Inflammatory macrophage treated with lipopolysaccharide for 4 hours (primary cell): ENCODE data around the gene FBP2.

Experiments used
- DNase-seq: peaks from one replicate; pipeline ENCODE4 v3.0.0-alpha.2; 2020

Gene FBP2

DNA sequence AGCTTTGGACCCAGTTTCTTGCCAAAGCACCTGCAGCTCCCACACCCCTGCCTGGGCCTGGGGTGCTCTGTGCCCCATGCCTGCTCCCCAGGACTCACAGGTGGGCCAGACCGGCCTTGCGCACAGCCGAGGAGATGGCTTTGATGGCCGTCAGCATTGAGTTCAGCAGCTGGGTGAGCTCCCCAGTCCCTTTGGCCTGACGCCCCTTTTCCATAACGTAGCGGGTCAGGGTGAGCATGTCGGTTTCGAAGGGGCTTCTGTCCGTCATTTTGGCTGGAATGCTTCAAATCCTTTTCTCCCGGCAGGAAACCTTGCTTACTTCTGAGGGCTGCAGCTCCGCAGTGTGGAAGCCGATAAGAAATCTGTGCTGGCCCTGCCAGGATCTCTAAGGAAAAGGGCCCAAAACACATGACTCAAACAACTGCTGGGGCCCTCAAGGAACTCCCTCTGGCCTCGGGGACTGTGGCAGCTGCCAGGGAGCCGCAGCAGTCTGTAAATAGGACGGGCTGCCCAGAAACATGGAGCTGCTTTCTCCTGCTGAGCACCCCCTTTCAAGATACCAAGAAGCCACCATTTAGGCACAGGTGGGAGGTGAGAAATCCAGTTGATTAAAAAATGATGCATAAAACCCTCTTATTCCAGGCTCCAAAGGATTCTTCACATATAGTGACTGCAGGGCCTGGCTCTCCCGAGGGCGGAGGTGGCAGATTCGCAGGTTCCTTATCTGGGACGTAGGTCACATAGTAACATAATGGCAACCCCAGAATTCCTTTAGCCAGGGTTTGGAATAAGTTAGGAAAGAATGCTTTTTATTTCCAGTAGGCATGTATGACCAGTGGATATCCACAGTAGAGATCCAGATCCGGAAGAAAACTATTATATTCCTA is at the start of gene FBP2:
Gene FBP2 (minus strand): TSS at position 366 of the 887 bp plus-strand sequence. CDS start 98 bp downstream, at position 268.
- DNase-seq: no peak

DNA sequence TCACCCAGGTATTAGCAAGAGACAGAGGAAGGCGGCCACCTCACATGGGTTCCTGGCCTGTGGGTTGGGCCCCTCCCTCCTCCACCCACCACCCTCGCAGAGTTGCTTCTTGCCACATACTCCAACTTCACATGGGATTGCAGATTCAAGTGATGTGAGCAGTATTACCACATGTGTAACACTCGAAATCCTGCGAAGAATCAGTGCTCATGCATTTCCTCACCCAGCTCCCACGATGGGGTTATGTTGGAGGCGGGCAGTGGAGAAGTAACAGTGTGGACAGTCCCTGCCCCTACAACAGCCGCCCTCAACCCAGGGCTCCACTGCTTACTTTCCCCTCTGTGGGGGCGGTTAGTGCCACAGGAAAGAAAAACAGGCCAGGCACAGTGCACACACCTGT is 49.6 kb upstream of the FBP2 start:
- peak; percentile 97 for DNase-seq

DNA sequence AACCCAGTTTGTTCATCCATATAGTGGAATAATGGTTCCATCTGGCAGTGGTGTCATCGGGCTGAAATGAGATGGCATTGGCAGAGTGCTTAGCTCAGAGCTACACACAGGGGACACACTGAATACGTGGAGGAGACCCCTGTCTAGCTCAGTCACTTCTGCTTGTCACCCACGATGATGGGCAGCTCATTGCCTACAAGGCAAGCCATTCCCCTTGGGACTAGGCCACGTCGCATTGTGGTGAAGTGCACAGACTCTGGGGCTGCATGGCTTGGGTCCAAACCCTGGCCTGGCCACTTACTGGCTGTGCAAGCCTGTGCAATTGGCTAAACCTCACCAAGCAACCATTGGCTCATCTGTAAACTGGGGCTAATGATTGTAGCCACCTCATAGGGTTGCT is 48.9 kb upstream of the FBP2 start:
- DNase-seq: no peak

- no peak for DNase-seq
These were observed 46.4 kb upstream of the FBP2 start for GRCh38 chr9:94639999-94640376.

- peak; percentile 92 for DNase-seq
These were observed 45.7 kb upstream of the FBP2 start, which contains the start of gene FBP1 for GRCh38 chr9:94639061-94639998. Gene FBP1 (minus strand): TSS chr9:94639518. CDS start chr9:94639310, 208 bp downstream.

GRCh38 chr9:94638335-94639060 is 44.9 kb upstream of the FBP2 start:
- DNase-seq: peak; percentile 39

GRCh38 chr9:94632737-94633136 is 39.1 kb upstream of the FBP2 start:
- DNase-seq: no peak

GRCh38 chr9:94631599-94631998 is 38.0 kb upstream of the FBP2 start:
- no peak for DNase-seq

- no peak for DNase-seq
These were observed 37.2 kb upstream of the FBP2 start for GRCh38 chr9:94630833-94631232.

DNA sequence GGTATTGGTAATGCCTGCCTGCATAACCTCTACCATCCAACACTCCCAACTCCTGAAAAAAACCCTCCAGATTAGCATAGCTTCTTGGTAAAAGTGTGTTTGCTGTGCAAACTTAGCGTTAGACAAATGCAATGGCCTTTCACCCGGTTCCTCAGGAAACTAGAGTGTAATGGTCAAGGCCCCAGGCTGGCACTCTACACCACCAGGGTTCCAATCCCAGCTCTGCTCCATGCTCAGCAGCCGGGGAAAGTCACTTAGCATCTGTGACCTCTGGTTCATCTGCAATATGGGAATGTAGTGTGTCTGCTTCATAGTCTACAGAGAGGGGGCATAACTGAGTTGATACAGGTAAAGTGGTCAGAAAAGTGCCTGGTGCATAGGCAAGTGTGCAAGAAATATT is 36.7 kb upstream of the FBP2 start:
- no peak for DNase-seq

DNA sequence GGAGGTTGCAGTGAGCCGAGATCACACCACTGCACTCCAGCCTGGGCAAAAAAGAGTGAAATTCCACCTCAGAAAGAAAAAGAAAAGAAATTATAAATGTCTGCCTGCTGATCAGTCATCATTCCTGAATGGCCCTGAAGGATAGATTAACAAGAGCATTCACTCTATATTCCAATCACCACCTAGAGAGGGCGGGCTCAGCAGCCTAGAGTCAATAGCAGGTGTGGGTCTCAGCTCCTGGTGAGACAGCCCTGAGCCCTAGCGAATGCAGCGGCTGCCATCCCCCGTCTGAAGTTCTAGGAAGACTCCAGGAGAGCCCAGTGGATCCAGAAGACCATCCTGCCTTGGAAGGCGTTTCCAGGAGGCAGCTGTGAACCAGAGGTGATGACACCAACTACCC is 33.7 kb upstream of the FBP2 start:
- DNase-seq: no peak

GRCh38 chr9:94625835-94626234 is 32.2 kb upstream of the FBP2 start:
- DNase-seq: no peak

GRCh38 chr9:94624629-94625028 is 31.0 kb upstream of the FBP2 start:
- no peak for DNase-seq

GRCh38 chr9:94623253-94623652 is 29.6 kb upstream of the FBP2 start:
- DNase-seq: peak; percentile 73

- no peak for DNase-seq
These were observed 28.6 kb upstream of the FBP2 start for GRCh38 chr9:94622087-94622800.

- no peak for DNase-seq
These were observed 25.4 kb upstream of the FBP2 start for GRCh38 chr9:94619026-94619425.

DNA sequence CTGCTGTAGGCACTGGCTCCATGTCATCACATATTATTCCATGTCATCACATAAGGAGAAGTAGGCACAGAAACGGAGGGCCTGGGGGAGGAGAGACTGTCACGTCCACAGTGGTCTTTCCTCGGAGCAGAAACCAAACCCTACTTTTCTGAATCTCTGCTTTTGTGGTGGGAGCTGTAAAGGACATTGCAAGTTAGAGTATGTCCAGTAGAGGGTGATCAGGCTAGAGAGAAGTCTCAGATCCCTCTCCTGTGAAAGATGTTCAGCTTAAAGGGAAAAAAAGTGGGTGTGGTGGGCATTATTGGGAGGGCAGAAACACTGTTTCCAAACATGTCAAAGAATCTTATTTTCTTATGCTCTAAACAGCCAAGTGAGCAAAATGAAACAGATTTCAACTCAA is 19.4 kb upstream of the FBP2 start:
- DNase-seq: no peak

DNA sequence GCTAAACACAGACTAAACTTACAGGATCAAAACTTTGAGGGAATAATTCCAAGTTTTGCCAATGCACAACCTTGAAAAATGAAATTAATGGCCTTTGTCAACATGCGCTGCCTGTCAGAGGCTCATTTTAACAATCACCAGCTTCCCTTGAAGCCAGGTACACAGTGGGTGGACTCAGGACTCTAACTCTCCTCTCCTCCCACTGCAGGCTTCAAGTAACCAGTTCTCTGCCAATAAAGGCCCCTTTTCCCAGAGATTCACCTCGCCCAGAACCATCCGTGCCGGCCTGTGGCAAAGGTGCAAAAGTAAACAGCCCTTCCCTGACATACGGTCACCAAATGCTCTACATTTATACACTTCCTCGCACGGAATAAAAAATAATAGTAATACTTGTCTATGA is 18.4 kb upstream of the FBP2 start:
- no peak for DNase-seq

DNA sequence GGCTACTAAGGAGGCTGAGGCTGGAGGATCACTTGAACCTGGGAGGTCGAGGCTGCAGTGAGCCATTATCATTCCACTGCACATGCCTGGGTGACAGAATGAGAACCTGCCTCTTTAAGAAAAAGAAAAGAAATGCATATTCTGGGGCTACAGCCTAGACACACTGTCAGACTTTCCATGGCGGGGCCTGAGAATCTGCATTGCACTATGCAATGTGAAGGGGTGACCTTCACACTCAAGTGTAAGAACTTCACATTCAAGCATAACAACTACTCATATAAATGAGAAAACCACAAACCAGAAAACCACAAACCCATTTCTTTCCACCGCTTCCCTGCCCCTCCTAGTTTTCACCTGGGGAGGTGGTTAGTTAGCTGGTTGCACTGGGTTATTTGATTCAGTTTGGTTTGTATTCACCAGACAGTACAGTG is 18.0 kb upstream of the FBP2 start:
- no peak for DNase-seq

DNA sequence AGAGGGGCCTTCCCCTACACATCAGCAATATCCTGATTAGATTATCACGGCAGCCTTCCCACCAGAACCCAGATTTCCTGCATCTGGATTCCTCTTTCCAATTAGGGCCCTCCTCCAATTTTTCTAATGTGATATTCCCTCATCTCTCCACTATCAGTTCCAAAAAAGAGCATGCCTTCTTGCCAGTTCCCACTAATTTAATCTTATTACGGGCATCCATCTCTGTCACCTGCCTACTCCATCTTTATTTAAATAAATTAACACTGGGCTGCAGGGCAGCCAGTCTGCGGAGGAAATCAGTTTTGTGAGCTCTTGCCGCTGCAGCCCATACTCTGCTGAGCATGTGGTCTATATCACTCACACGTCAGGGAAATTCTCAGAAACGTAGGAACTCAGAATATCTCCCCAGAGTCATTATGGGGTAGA is 16.6 kb upstream of the FBP2 start:
- no peak for DNase-seq

- no peak for DNase-seq
These were observed 13.7 kb upstream of the FBP2 start for GRCh38 chr9:94607423-94607691.

GRCh38 chr9:94606646-94607422 is 13.2 kb upstream of the FBP2 start:
- no peak for DNase-seq
